ENCODE measurements around the gene CLCA4. TPM values are rescaled to one million over a fixed set of nuclear protein-coding genes. Genes with fewer than 3 reads are reported as not detected.

CLCA4 gene
- total and polyA plus RNA-seq, 2 of the 4 experiments (the other 2 are of a cell fraction) = not detected

DNA sequence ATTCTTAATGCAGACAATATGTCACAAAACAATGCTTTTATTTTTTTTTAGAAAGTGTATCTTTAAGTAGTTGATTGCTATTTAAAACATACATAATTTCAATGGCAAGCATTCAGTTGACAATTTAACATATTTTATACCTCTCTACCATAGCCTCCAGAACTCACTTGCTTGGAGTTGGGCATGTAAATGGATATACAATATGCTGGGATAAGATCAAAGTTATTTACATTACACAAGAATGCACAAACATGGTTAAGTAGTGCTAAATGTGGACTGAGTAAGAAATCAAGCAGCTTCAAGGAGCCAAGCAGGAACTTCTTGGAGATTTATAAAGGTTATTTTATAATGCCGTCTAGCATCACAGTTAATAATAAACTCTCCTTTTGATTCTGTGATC, 17.0 kb downstream of the CLCA4 start:
- no peak overlapping the region for H3K4me3 ChIP-seq (ENCODE audit: insufficient read depth, low read depth, low read length)
- intact Hi-C loops (cut with micrococcal nuclease) = no loop called here
- H4K20me1 ChIP-seq (ENCODE audit: insufficient read depth, low read length) = no peaks in the 10 kb centered on the region
- DNase-seq (no peak), ATAC-seq (ENCODE audit: low read depth) (no peak)
- H3K9me3 ChIP-seq (ENCODE audit: control insufficient read depth, insufficient read depth, low read length) = no peaks in the 10 kb centered on the region
- H3K23ac ChIP-seq (ENCODE audit: low read depth, low read length) = no peak overlapping the region
- no peak overlapping the region for H4K8ac ChIP-seq (ENCODE audit: low read depth in 2 of 2, low read length in 2 of 2)
- no peak overlapping the region for H2BK20ac ChIP-seq (ENCODE audit: low read depth, low read length)
- CTCF ChIA-PET = no interaction called here
- dilution Hi-C loops (cut with HindIII; ENCODE audit: low sequenced_read_pairs, unreplicated experiment) = no loop called here
- H3K4me1 ChIP-seq (ENCODE audit: control insufficient read depth, insufficient read depth, low read length) = no peaks in the 10 kb centered on the region
- no peaks in the 10 kb centered on the region for H3K27me3 ChIP-seq (ENCODE audit: control insufficient read depth, insufficient read depth, low read length)
- H4K5ac ChIP-seq (ENCODE audit: low read depth, low read length) = no peak overlapping the region
- no CpG with 5 or more reads among the region's 1 CpG for WGBS, 2 experiments (ENCODE audit: extremely low coverage in 2 of 2, insufficient read length in 1 of 2)
- no peak overlapping the region for H2AK9ac ChIP-seq (replicated peaks; ENCODE audit: low read depth, low read length, poor library complexity)
- H3K14ac ChIP-seq (replicated peaks; ENCODE audit: low read depth, low read length) = no peak overlapping the region
- no peak overlapping the region for H4K91ac ChIP-seq (ENCODE audit: insufficient read depth, low read depth, low read length)
- no peaks in the 10 kb centered on the region for H3K9me1 ChIP-seq (ENCODE audit: insufficient read depth, low read length)
- no TSS peak for BruUV-seq (replicated peaks)
- no peak overlapping the region for H2BK5ac ChIP-seq (ENCODE audit: low read depth, low read length, poor library complexity, severe bottlenecking)
- no peak overlapping the region for H3K56ac ChIP-seq (ENCODE audit: extremely low read depth, insufficient read depth, low read length)
- in situ Hi-C loops (cut with MboI; ENCODE audit: low sequenced_read_pairs) = no loop called here
- POLR2A ChIA-PET (ENCODE audit: unreplicated experiment) = no interaction called here
- no peak overlapping the region for H2AK5ac ChIP-seq (ENCODE audit: low read depth, low read length)
- H3K9ac ChIP-seq (ENCODE audit: low read depth, low read length) = no peak overlapping the region
- H2BK15ac ChIP-seq (ENCODE audit: low read depth, low read length) = no peak overlapping the region
- no peak for TF ChIP-seq NFE2L2 (IDR thresholded peaks at IDR 0.05; ENCODE audit: low read depth, low read length)
- TF ChIP-seq RFX5 (IDR thresholded peaks at IDR 0.05; ENCODE audit: low read depth, low read length) = no peak
- no peak for TF ChIP-seq MAZ (IDR thresholded peaks at IDR 0.05; ENCODE audit: borderline replicate concordance, low read depth, low read length)
- no peak for TF ChIP-seq CEBPB (IDR thresholded peaks at IDR 0.05; ENCODE audit: low read depth, low read length)
- no peak for TF ChIP-seq CHD1 (IDR thresholded peaks at IDR 0.05; ENCODE audit: low read depth, low read length)
- no peak for TF ChIP-seq RCOR1 (IDR thresholded peaks at IDR 0.05; ENCODE audit: insufficient replicate concordance, low read length)
- no peak for TF ChIP-seq RAD21 (IDR thresholded peaks at IDR 0.05; ENCODE audit: low read length)
- no peak for TF ChIP-seq FOS (IDR thresholded peaks at IDR 0.05; ENCODE audit: low read depth, low read length)
- TF ChIP-seq SMC3 (IDR thresholded peaks at IDR 0.05; ENCODE audit: low read depth, low read length) = no peak
- H3K18ac ChIP-seq (ENCODE audit: low read depth, low read length) = no peak overlapping the region
- no peaks in the 10 kb centered on the region for H3K36me3 ChIP-seq (ENCODE audit: control insufficient read depth, insufficient read depth, low read length)
- H3K4ac ChIP-seq (ENCODE audit: low read depth, low read length) = no peak overlapping the region
- H3K4me2 ChIP-seq (ENCODE audit: low read depth, low read length) = no peak overlapping the region
- H2AFZ ChIP-seq (replicated peaks; ENCODE audit: low read length, poor library complexity) = no peak overlapping the region
- H3K79me1 ChIP-seq (ENCODE audit: low read depth in 1 of 2, low read length in 2 of 2) = no peaks in the 10 kb centered on the region
- H2BK120ac ChIP-seq (ENCODE audit: low read depth, low read length) = no peak overlapping the region
- no peak overlapping the region for H3K27ac ChIP-seq (ENCODE audit: insufficient read depth, low read length)
